A549 (cell line): Measurements from ENCODE around the gene PIGO. TPM values are rescaled to one million over a fixed set of nuclear protein-coding genes. Genes with fewer than 3 reads are reported as not detected.

Experiments used
- ATAC-seq, 2 experiments: fragments of 200-7000 bp in 1 of 2; fragments of >200 bp in 1 of 2; cut with Nextera tagmentation in 1 of 2; cut with Tn5 transposase in 1 of 2; 3 replicates each; pipeline versions ENCODE4 v1.8.0 to v1.9.1; 2018 to 2020; ENCODE audit warnings: mild to moderate bottlenecking in 1 of 2, moderate library complexity in 1 of 2
- CTCF ChIA-PET: fragments of 300-600 bp; sonication (Branson Sonifier 250); formaldehyde crosslinking; extraction: SDS; loops from one replicate; lab custom pipeline; 2021; ENCODE audit warnings: antibody characterized with exemption, inconsistent platforms; lab: Yijun Ruan, JAX
- POLR2A ChIA-PET: fragments of 350-600 bp; formaldehyde crosslinking; extraction: SDS; loops from one replicate; lab custom pipeline; 2021; ENCODE audit warnings: antibody characterized with exemption, inconsistent platforms; lab: Yijun Ruan, JAX
- DNase-seq, 2 experiments: peaks; one replicate each; pipeline versions ENCODE4 v3.0.0 to v3.0.0-alpha.2; 2011 to 2016; ENCODE audit warnings: low read depth in 1 of 2, low spot score in 1 of 2
- FAIRE-seq: peaks from 2 replicates; lab custom pipeline; 2011; peaks lifted over from hg19 to GRCh38; lab: Jason Lieb, UNC
- H3K27ac ChIP-seq, 2 experiments: fragments of >200 bp; sonication (Bioruptor Twin); formaldehyde crosslinking; 3 replicates each; pipeline ENCODE4 v1.5.1; 2016 to 2017
- H3K4me1 ChIP-seq: fragments of >200 bp; sonication (Bioruptor Twin); formaldehyde crosslinking; 3 replicates; pipeline ENCODE4 v1.6.1; 2016
- H3K4me2 ChIP-seq: fragments of >200 bp; sonication (Bioruptor Twin); formaldehyde crosslinking; 3 replicates; pipeline ENCODE4 v1.6.1; 2016
- H3K4me3 ChIP-seq: fragments of >200 bp; sonication (Bioruptor Twin); formaldehyde crosslinking; 3 replicates; pipeline ENCODE4 v1.5.1; 2016
- H3K9me3 ChIP-seq: fragments of >200 bp; sonication (Bioruptor Twin); formaldehyde crosslinking; 3 replicates; pipeline ENCODE4 v1.6.1; 2016
- CBX2 ChIP-seq: fragments of 200-600 bp; sonication (generic); IDR thresholded peaks from 2 replicates; pipeline ENCODE4 v1.6.1; 2016; ENCODE audit warnings: low read depth, mild to moderate bottlenecking, borderline replicate concordance
- CBX8 ChIP-seq: fragments of 200-600 bp; sonication (generic); IDR thresholded peaks from 2 replicates; pipeline ENCODE4 v1.6.1; 2016
- CEBPB ChIP-seq, 2 experiments: fragments of >200 bp in 1 of 2; sonication (Bioruptor Twin) in 1 of 2; formaldehyde crosslinking in 1 of 2; IDR thresholded peaks; 2 replicates each; pipeline ENCODE4 v1.6.1; 2012 to 2016
- CHD4 ChIP-seq: fragments of 200-600 bp; sonication (generic); IDR thresholded peaks from 2 replicates; pipeline ENCODE4 v1.6.1; 2016; ENCODE audit warnings: antibody characterized with exemption, mild to moderate bottlenecking, borderline replicate concordance
- ESRRA ChIP-seq: fragments of 150-350 bp; IDR thresholded peaks from 2 replicates; pipeline ENCODE4 v1.6.1; 2014; ENCODE audit warnings: mild to moderate bottlenecking, low read length, borderline replicate concordance
- FOSL2 ChIP-seq, 2 experiments: fragments of 450-650 bp in 1 of 2; fragments of >200 bp in 1 of 2; sonication (Bioruptor Twin) in 1 of 2; formaldehyde crosslinking; IDR thresholded peaks; 2 replicates each; pipeline versions ENCODE4 v1.5.0 to v1.6.1; 2016 to 2020; ENCODE audit warnings: mild to moderate bottlenecking in 1 of 2, moderate library complexity in 1 of 2
- HEYL ChIP-seq: fragments of 250-450 bp; sonication (Bioruptor Pico); IDR thresholded peaks from 2 replicates; pipeline ENCODE4 v1.8.0; 2021; ENCODE audit warnings: mild to moderate bottlenecking, moderate library complexity
- HOXB13 ChIP-seq: fragments of 250-450 bp; sonication (Bioruptor Pico); IDR thresholded peaks from 2 replicates; pipeline ENCODE4 v1.5.0; 2020; ENCODE audit warnings: low read depth, mild to moderate bottlenecking, moderate library complexity
- JUN ChIP-seq, 2 experiments: fragments of >200 bp; sonication (Bioruptor Twin); formaldehyde crosslinking; IDR thresholded peaks; 2 replicates in 1 of 2; 3 replicates in 1 of 2; pipeline ENCODE4 v1.6.1; 2016 to 2017
- JUNB ChIP-seq: fragments of >200 bp; sonication (Bioruptor Twin); formaldehyde crosslinking; IDR thresholded peaks from 2 replicates; pipeline ENCODE4 v1.6.1; 2016
- KDM1A ChIP-seq: fragments of 200-600 bp; sonication (generic); IDR thresholded peaks from 2 replicates; pipeline ENCODE4 v1.6.1; 2016; ENCODE audit warnings: low read depth, mild to moderate bottlenecking
- KDM5A ChIP-seq: fragments of 200-600 bp; sonication (generic); IDR thresholded peaks from 2 replicates; pipeline ENCODE4 v1.6.1; 2016; ENCODE audit warnings: antibody characterized with exemption, mild to moderate bottlenecking
- MAFK ChIP-seq: fragments of 450-650 bp; IDR thresholded peaks from 2 replicates; pipeline ENCODE4 v1.6.1; 2014; ENCODE audit not compliant: partially characterized antibody
- MYC ChIP-seq: IDR thresholded peaks from 2 replicates; pipeline ENCODE4 v1.6.1; 2012; ENCODE audit warnings: mild to moderate bottlenecking, inconsistent platforms, low read length, improper control_type of control experiment, borderline replicate concordance
- NR3C1 ChIP-seq: fragments of >200 bp; sonication (Bioruptor Twin); formaldehyde crosslinking; IDR thresholded peaks from 3 replicates; pipeline ENCODE4 v1.6.1; 2017
- RFX5 ChIP-seq: fragments of 450-650 bp; IDR thresholded peaks from 2 replicates; pipeline ENCODE4 v1.7.1; 2014; ENCODE audit warnings: antibody characterized with exemption, mild to moderate bottlenecking, moderate library complexity
- SMC3 ChIP-seq: fragments of >200 bp; sonication (Bioruptor Twin); formaldehyde crosslinking; IDR thresholded peaks from 3 replicates; pipeline ENCODE4 v1.6.1; 2018; ENCODE audit warnings: inconsistent platforms
- SREBF2 ChIP-seq: fragments of 450-650 bp; IDR thresholded peaks from 2 replicates; pipeline ENCODE4 v1.6.1; 2014; ENCODE audit warnings: mild to moderate bottlenecking, moderate library complexity
- USF2 ChIP-seq: fragments of 450-650 bp; IDR thresholded peaks from 2 replicates; pipeline ENCODE4 v1.6.1; 2014; ENCODE audit warnings: antibody characterized with exemption
- WGBS: methylation state at CpG from one replicate; pipeline ENCODE4 v1.1.6; 2017; ENCODE audit errors: missing lambda C conversion rate; 5-methylcytosine and 5-hydroxymethylcytosine counted together
- polyA plus RNA-seq, 4 experiments: library from polyadenylated mRNA; depleted of rRNA in 3 of 4; stranded (reverse); fragments of >200 nt; fragmentation: RNase III in 1 of 4; extraction: RNeasy Plus Mini Kit Qiagen cat#74134 plus additional on column Dnase treatment in 1 of 4; gene quantifications; 2 replicates in 3 of 4; 3 replicates in 1 of 4; pipeline ENCODE4 v1.2.3, GENCODE V29; 2011 to 2017
- TF ChIP-seq, protein P1 (sequence below): fragments of >200 bp; sonication (Bioruptor Twin); formaldehyde crosslinking; IDR thresholded peaks from 3 replicates; pipeline ENCODE4 v1.6.1; 2016
- TF ChIP-seq, protein P2 (sequence below): fragments of 150-350 bp; IDR thresholded peaks from 2 replicates; pipeline ENCODE4 v1.6.1; 2014; ENCODE audit warnings: low read depth, mild to moderate bottlenecking, low read length
- TF ChIP-seq, protein P3 (sequence below): fragments of 200-600 bp; sonication (generic); IDR thresholded peaks from 2 replicates; pipeline ENCODE4 v1.6.1; 2016; ENCODE audit warnings: antibody characterized with exemption, mild to moderate bottlenecking, moderate library complexity
- TF ChIP-seq, protein P4 (sequence below): fragments of >200 bp; sonication (Bioruptor Twin); formaldehyde crosslinking; IDR thresholded peaks from 2 replicates; pipeline ENCODE4 v1.6.1; 2016

The PIGO gene
- polyA plus RNA-seq, 2 of the 4 experiments (the other 2 are of a cell fraction), result 47.0 to 50.4 TPM

DNA sequence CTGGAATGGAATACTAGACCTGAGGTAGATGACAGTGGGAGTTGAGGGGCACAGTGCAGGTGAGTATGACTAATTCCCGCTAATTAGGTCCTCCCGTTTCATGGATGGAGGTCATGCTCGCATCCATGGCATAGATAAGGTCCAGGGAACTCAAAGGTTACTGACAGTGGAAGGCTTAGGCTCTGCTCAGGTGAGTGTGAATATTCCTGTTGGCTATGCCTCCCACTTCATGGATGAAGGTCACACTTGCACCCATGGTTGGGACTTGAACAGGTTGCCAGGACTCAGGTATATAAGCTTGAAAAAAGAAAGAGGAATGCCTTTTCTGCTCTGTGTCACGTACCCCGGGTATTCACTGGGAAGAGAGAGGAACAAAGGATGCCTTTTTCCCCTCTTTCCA, 45.6 kb upstream of the PIGO start:
- no peaks in the 10 kb centered on the region for H3K4me1 ChIP-seq
- H3K4me2 ChIP-seq, result no peak overlapping the region
- POLR2A ChIA-PET, result no interaction called here
- H3K4me3 ChIP-seq, result no peak overlapping the region
- DNase-seq (no peak), FAIRE-seq (no peak)
- peaks cover 61% of the 10 kb centered on the region for H3K9me3 ChIP-seq
- TF ChIP-seq FOSL2 (IDR thresholded peaks at IDR 0.05) (no peak), FOSL2 (CRISPR knock-in tag; IDR thresholded peaks at IDR 0.05) (no peak), KDM1A (no peak), CHD4 (no peak), USF2 (no peak), CBX2 (no peak), NR3C1 (no peak), KDM5A (no peak), HOXB13 (no peak), SMC3 (no peak), ESRRA (no peak), RFX5 (no peak), JUNB (no peak), SREBF2 (no peak)
- TF ChIP-seq, protein P1, sequence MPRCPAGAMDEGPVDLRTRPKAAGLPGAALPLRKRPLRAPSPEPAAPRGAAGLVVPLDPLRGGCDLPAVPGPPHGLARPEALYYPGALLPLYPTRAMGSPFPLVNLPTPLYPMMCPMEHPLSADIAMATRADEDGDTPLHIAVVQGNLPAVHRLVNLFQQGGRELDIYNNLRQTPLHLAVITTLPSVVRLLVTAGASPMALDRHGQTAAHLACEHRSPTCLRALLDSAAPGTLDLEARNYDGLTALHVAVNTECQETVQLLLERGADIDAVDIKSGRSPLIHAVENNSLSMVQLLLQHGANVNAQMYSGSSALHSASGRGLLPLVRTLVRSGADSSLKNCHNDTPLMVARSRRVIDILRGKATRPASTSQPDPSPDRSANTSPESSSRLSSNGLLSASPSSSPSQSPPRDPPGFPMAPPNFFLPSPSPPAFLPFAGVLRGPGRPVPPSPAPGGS, result no peak
- TF ChIP-seq, all 56 proteins: peak for 0
- CTCF ChIA-PET, result interaction anchor here (1.0 kb wide), 2 partner anchors 11 to 256 kb away, joined by 3 to 4 read pairs; no protein-coding TSS in a partner anchor
- H3K27ac ChIP-seq, result no peak overlapping the region
- no peak for ATAC-seq
- 14% methylated on average over 5 of the region's 5 CpGs for WGBS

DNA sequence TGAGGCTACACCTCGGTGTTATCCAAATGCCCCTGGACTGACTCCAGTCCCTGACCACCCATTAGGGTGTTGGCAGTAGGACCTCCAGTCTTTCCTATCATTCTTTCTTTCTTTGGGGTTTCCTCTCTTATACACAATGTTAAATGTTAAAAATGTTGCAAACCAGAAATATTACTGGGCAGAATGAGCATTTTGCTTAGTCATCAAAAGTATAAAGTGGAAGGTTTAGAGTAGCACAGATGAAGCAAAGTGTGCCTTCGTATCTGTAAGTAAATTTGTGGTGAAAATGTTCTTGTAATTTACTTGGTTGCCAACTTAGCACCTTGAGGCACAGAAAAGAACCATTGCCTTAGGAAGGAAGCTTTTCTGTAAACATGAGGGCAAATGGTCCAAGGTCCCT, 43.7 kb upstream of the PIGO start:
- Histone ChIP-seq H3K4me2 (no peak overlapping the region), H3K9me3 (peaks cover 50% of the 10 kb centered on the region), H3K4me1 (no peaks in the 10 kb centered on the region), H3K4me3 (no peak overlapping the region), H3K27ac (no peak overlapping the region)
- ATAC-seq (no peak), FAIRE-seq (no peak), DNase-seq (no peak)
- ChIA-PET CTCF (no interaction called here), POLR2A (no interaction called here)
- WGBS, result 47% methylated on average over 2 of the region's 2 CpGs
- TF ChIP-seq MAFK, result peak; percentile 97
- TF ChIP-seq CBX8, result no peak
- no peak for TF ChIP-seq KDM5A
- TF ChIP-seq, protein P2, sequence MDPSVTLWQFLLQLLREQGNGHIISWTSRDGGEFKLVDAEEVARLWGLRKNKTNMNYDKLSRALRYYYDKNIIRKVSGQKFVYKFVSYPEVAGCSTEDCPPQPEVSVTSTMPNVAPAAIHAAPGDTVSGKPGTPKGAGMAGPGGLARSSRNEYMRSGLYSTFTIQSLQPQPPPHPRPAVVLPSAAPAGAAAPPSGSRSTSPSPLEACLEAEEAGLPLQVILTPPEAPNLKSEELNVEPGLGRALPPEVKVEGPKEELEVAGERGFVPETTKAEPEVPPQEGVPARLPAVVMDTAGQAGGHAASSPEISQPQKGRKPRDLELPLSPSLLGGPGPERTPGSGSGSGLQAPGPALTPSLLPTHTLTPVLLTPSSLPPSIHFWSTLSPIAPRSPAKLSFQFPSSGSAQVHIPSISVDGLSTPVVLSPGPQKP, result no peak
- TF ChIP-seq CBX2, result no peak

GRCh38 chr9:35136866-35137265, 40.5 kb upstream of the PIGO start:
- TF ChIP-seq, protein P1, result no peak
- TF ChIP-seq CEBPB (IDR thresholded peaks at IDR 0.05) (no peak), KDM5A (no peak), JUN (IDR thresholded peaks at IDR 0.05) (no peak), RFX5 (no peak), HEYL (CRISPR knock-in tag) (no peak), MYC (no peak), CBX8 (no peak)
- TF ChIP-seq, protein P3, sequence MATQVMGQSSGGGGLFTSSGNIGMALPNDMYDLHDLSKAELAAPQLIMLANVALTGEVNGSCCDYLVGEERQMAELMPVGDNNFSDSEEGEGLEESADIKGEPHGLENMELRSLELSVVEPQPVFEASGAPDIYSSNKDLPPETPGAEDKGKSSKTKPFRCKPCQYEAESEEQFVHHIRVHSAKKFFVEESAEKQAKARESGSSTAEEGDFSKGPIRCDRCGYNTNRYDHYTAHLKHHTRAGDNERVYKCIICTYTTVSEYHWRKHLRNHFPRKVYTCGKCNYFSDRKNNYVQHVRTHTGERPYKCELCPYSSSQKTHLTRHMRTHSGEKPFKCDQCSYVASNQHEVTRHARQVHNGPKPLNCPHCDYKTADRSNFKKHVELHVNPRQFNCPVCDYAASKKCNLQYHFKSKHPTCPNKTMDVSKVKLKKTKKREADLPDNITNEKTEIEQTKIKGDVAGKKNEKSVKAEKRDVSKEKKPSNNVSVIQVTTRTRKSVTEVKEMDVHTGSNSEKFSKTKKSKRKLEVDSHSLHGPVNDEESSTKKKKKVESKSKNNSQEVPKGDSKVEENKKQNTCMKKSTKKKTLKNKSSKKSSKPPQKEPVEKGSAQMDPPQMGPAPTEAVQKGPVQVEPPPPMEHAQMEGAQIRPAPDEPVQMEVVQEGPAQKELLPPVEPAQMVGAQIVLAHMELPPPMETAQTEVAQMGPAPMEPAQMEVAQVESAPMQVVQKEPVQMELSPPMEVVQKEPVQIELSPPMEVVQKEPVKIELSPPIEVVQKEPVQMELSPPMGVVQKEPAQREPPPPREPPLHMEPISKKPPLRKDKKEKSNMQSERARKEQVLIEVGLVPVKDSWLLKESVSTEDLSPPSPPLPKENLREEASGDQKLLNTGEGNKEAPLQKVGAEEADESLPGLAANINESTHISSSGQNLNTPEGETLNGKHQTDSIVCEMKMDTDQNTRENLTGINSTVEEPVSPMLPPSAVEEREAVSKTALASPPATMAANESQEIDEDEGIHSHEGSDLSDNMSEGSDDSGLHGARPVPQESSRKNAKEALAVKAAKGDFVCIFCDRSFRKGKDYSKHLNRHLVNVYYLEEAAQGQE, result no peak
- TF ChIP-seq, protein P4, sequence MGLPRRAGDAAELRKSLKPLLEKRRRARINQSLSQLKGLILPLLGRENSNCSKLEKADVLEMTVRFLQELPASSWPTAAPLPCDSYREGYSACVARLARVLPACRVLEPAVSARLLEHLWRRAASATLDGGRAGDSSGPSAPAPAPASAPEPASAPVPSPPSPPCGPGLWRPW, result no peak
- ATAC-seq (no peak), FAIRE-seq (no peak), DNase-seq (no peak)
- WGBS, result 73% methylated on average over 8 of the region's 8 CpGs
- Histone ChIP-seq H3K4me2 (no peak overlapping the region), H3K27ac (no peak overlapping the region), H3K4me3 (no peak overlapping the region), H3K9me3 (peaks cover 29% of the 10 kb centered on the region), H3K4me1 (no peaks in the 10 kb centered on the region)
- POLR2A ChIA-PET, result no interaction called here
- CTCF ChIA-PET, result interaction anchor here (1.4 kb wide), 1 partner anchor 334 kb away, joined by 5 read pairs; no protein-coding TSS in a partner anchor
